Neuronal stem cell (in vitro differentiated cells): Measurements from ENCODE around the gene RNF166.
A peak's percentile ranks its signal among the peaks of the same experiment; 100 is the strongest.

ENCODE experiments used
- DNase-seq: peaks from one replicate; pipeline ENCODE4 v3.0.0-alpha.2; 2013; ENCODE audit warnings: low spot score
- H2AFZ ChIP-seq: one replicate; pipeline ENCODE4 v1.6.1; 2013; ENCODE audit warnings: mild to moderate bottlenecking, low read length, inconsistent platforms
- H2AK5ac ChIP-seq: 2 replicates; pipeline ENCODE4 v1.6.1; 2013; ENCODE audit warnings: low read depth, mild to moderate bottlenecking, inconsistent platforms, low read length, moderate library complexity, mixed read lengths
- H2BK120ac ChIP-seq: 2 replicates; pipeline ENCODE4 v1.6.1; 2013; ENCODE audit warnings: low read depth, mild to moderate bottlenecking, inconsistent platforms, low read length, moderate library complexity, mixed read lengths
- H2BK12ac ChIP-seq: one replicate; pipeline ENCODE4 v1.6.1; 2013; ENCODE audit warnings: low read length, inconsistent platforms
- H2BK15ac ChIP-seq: 2 replicates; pipeline ENCODE4 v1.6.1; 2013; ENCODE audit warnings: mild to moderate bottlenecking, low read length, inconsistent platforms, mixed read lengths
- H2BK5ac ChIP-seq: one replicate; pipeline ENCODE4 v1.6.1; 2013; ENCODE audit warnings: inconsistent platforms, mild to moderate bottlenecking, low read length, moderate library complexity
- H3K14ac ChIP-seq: one replicate; pipeline ENCODE4 v1.6.1; 2013; ENCODE audit warnings: low read length, inconsistent platforms
- H3K18ac ChIP-seq: 2 replicates; pipeline ENCODE4 v1.6.1; 2013; ENCODE audit warnings: low read length, inconsistent platforms
- H3K23ac ChIP-seq: 2 replicates; pipeline ENCODE4 v1.6.1; 2013; ENCODE audit warnings: low read depth, mild to moderate bottlenecking, mixed read lengths, low read length, inconsistent platforms; ENCODE audit not compliant: poor library complexity
- H3K27ac ChIP-seq: replicated peaks from 3 replicates; pipeline ENCODE4 v1.5.1; 2013; ENCODE audit warnings: low read length, inconsistent platforms
- H3K27me3 ChIP-seq, 3 experiments: 2 replicates each; pipeline ENCODE4 v1.6.1; 2013; ENCODE audit warnings: low read length in 3 of 3, mild to moderate bottlenecking in 2 of 3, inconsistent platforms in 1 of 3, low read depth in 1 of 3, mixed read lengths in 1 of 3, moderate library complexity in 1 of 3; ENCODE audit not compliant: control insufficient read depth in 3 of 3, insufficient read depth in 3 of 3
- H3K36me3 ChIP-seq, 2 donors: replicated peaks in 1 of 2; 2 replicates each; pipeline ENCODE4 v1.6.1; 2013; ENCODE audit warnings: low read length in 2 of 2; ENCODE audit not compliant: control insufficient read depth in 2 of 2, insufficient read depth in 2 of 2
- H3K4ac ChIP-seq: 2 replicates; pipeline ENCODE4 v1.6.1; 2013; ENCODE audit warnings: inconsistent platforms, mild to moderate bottlenecking, low read length, moderate library complexity
- H3K4me1 ChIP-seq, 2 donors: 1 replicate in 1 of 2; 2 replicates in 1 of 2; pipeline ENCODE4 v1.6.1; 2013; ENCODE audit warnings: low read length in 2 of 2, low read depth in 1 of 2; ENCODE audit not compliant: control insufficient read depth in 2 of 2, insufficient read depth in 1 of 2
- H3K4me2 ChIP-seq: one replicate; pipeline ENCODE4 v1.6.1; 2013; ENCODE audit warnings: mild to moderate bottlenecking, low read length, inconsistent platforms; ENCODE audit not compliant: insufficient read depth, poor library complexity, severe bottlenecking
- H3K4me3 ChIP-seq, 2 donors: 2 replicates each; pipeline ENCODE4 v1.5.1; 2013; ENCODE audit warnings: low read length in 2 of 2, mild to moderate bottlenecking in 2 of 2, inconsistent platforms in 1 of 2, moderate library complexity in 1 of 2
- H3K79me1 ChIP-seq: one replicate; pipeline ENCODE4 v1.6.1; 2013; ENCODE audit warnings: low read depth, mild to moderate bottlenecking, inconsistent platforms, low read length, moderate library complexity
- H3K9ac ChIP-seq: one replicate; pipeline ENCODE4 v1.6.1; 2013; ENCODE audit warnings: mild to moderate bottlenecking, low read depth, low read length, inconsistent platforms; ENCODE audit not compliant: poor library complexity
- H3K9me3 ChIP-seq, 2 donors: replicated peaks in 1 of 2; 2 replicates each; pipeline versions ENCODE3 to v1.6.1; 2013; ENCODE audit warnings: low read length in 2 of 2, mild to moderate bottlenecking in 2 of 2, inconsistent platforms in 1 of 2, low read depth in 1 of 2, mixed read lengths in 1 of 2, moderate library complexity in 1 of 2; ENCODE audit not compliant: control insufficient read depth in 2 of 2, insufficient read depth in 1 of 2
- H4K8ac ChIP-seq: one replicate; pipeline ENCODE4 v1.6.1; 2013; ENCODE audit warnings: low read depth, mild to moderate bottlenecking, inconsistent platforms, low read length, moderate library complexity
- H4K91ac ChIP-seq: one replicate; pipeline ENCODE4 v1.6.1; 2013; ENCODE audit warnings: low read length, low read depth, mild to moderate bottlenecking, inconsistent platforms; ENCODE audit not compliant: poor library complexity
- WGBS, 2 donors: extraction: QIAGEN DNeasy Blood & Tissue Kit; methylation state at CpG; one replicate each; pipeline ENCODE4 v1.1.7; 2013; ENCODE audit warnings: missing lambda C conversion rate in 2 of 2, mixed read lengths in 1 of 2; ENCODE audit not compliant: insufficient read length in 2 of 2, insufficient replicate concordance in 1 of 2; ENCODE audit errors: extremely low coverage in 2 of 2; 5-methylcytosine and 5-hydroxymethylcytosine counted together

RNF166 gene

GRCh38 chr16:88688013-88688778, 18.0 kb downstream of the RNF166 start:
- no peak overlapping the region for H4K91ac ChIP-seq
- H3K4me2 ChIP-seq: no peak overlapping the region
- no CpG with 5 or more reads among the region's 28 CpGs for WGBS, 2 donors
- no peak overlapping the region for H4K8ac ChIP-seq
- peak overlapping the region; percentile 31 for H2BK120ac ChIP-seq
- peaks cover 6% of the 10 kb centered on the region for H3K79me1 ChIP-seq
- peak overlapping the region; percentile 5 for H2BK5ac ChIP-seq
- DNase-seq: no peak
- no peak overlapping the region for H2BK12ac ChIP-seq
- peaks cover 8 to 78% (median 35%) of the 10 kb centered on the region in 3 experiments for H3K27me3 ChIP-seq
- no peak overlapping the region for H3K4me3 ChIP-seq
- H2BK15ac ChIP-seq: no peak overlapping the region
- peaks cover 12 to 16% of the 10 kb centered on the region in 2 donors for H3K4me1 ChIP-seq
- no peaks in the 10 kb centered on the region for H3K36me3 ChIP-seq
- H3K4ac ChIP-seq: no peak overlapping the region
- no peak overlapping the region for H3K27ac ChIP-seq
- H3K18ac ChIP-seq: no peak overlapping the region
- peak overlapping the region; percentile 46 for H3K23ac ChIP-seq
- H2AK5ac ChIP-seq: peak overlapping the region; percentile 70
- no peaks in the 10 kb centered on the region for H3K9me3 ChIP-seq
- no peak overlapping the region for H3K9ac ChIP-seq
- no peak overlapping the region for H2AFZ ChIP-seq
- no peak overlapping the region for H3K14ac ChIP-seq

- peak overlapping the region; percentile 46 for H3K23ac ChIP-seq
- WGBS, 2 donors: no CpG with 5 or more reads among the region's 3 CpGs
- peak overlapping the region; percentile 12 for H2AK5ac ChIP-seq
- no peak overlapping the region for H2BK5ac ChIP-seq
- no peak overlapping the region for H3K4ac ChIP-seq
- no peak overlapping the region for H3K18ac ChIP-seq
- H2BK12ac ChIP-seq: no peak overlapping the region
- H4K8ac ChIP-seq: no peak overlapping the region
- no peak overlapping the region for H3K14ac ChIP-seq
- no peak overlapping the region for H3K4me3 ChIP-seq
- H3K27ac ChIP-seq: no peak overlapping the region
- H3K27me3 ChIP-seq: peaks cover 8 to 75% (median 35%) of the 10 kb centered on the region in 3 experiments
- peaks cover 12 to 16% of the 10 kb centered on the region in 2 donors for H3K4me1 ChIP-seq
- no peak overlapping the region for H3K4me2 ChIP-seq
- no peak for DNase-seq
- no peak overlapping the region for H2AFZ ChIP-seq
- H3K9me3 ChIP-seq: no peaks in the 10 kb centered on the region
- H2BK15ac ChIP-seq: no peak overlapping the region
- no peaks in the 10 kb centered on the region for H3K36me3 ChIP-seq
- no peak overlapping the region for H2BK120ac ChIP-seq
- H4K91ac ChIP-seq: no peak overlapping the region
- peaks cover 6% of the 10 kb centered on the region for H3K79me1 ChIP-seq
- H3K9ac ChIP-seq: no peak overlapping the region
Observed at GRCh38 chr16:88687676-88688012, 18.6 kb downstream of the RNF166 start.

DNA sequence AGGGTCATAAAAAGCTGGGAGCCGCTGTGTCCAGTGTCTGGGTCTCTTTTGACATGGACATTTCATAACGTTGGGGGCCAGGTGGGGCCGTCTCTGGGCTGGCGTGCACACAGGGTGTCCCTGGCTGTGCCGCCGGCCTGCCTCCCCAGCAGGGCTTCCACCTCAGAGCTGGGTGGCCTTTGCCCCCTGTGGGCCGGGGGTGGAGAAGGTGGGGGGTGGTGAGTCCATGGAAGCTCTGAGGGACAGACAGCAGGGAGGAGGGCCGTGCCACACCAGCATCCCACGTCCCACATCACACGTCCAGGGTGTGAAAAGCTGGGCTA, 19.0 kb downstream of the RNF166 start:
- no peak overlapping the region for H3K23ac ChIP-seq
- H3K9ac ChIP-seq: no peak overlapping the region
- no peak overlapping the region for H2BK12ac ChIP-seq
- H3K27me3 ChIP-seq: peaks cover 8 to 75% (median 35%) of the 10 kb centered on the region in 3 experiments
- H2BK120ac ChIP-seq: no peak overlapping the region
- H4K91ac ChIP-seq: no peak overlapping the region
- WGBS, 2 donors: no CpG with 5 or more reads among the region's 10 CpGs
- no peak for DNase-seq
- no peak overlapping the region for H3K4ac ChIP-seq
- no peak overlapping the region for H4K8ac ChIP-seq
- no peaks in the 10 kb centered on the region for H3K36me3 ChIP-seq
- H3K9me3 ChIP-seq: no peaks in the 10 kb centered on the region
- H2BK15ac ChIP-seq: no peak overlapping the region
- H3K4me2 ChIP-seq: no peak overlapping the region
- no peak overlapping the region for H3K4me3 ChIP-seq
- H3K4me1 ChIP-seq: peaks cover 12 to 16% of the 10 kb centered on the region in 2 donors
- H3K14ac ChIP-seq: no peak overlapping the region
- H2AK5ac ChIP-seq: no peak overlapping the region
- peaks cover 6% of the 10 kb centered on the region for H3K79me1 ChIP-seq
- no peak overlapping the region for H3K18ac ChIP-seq
- no peak overlapping the region for H2BK5ac ChIP-seq
- H3K27ac ChIP-seq: no peak overlapping the region
- H2AFZ ChIP-seq: no peak overlapping the region

- Histone ChIP-seq H3K27ac (no peak within 1 kb of the TSS), H3K4ac (peak within 1 kb of the TSS; percentile 76), H3K18ac (peak within 1 kb of the TSS; percentile 91), H3K4me3 (peak within 1 kb of the TSS; percentile 34 to 77), H2BK12ac (peak within 1 kb of the TSS; percentile 73), H2BK120ac (peak within 1 kb of the TSS; percentile 81), H3K27me3 (peaks cover 8 to 74% (median 35%) of the 10 kb centered on the region in 3 experiments), H2AK5ac (peak within 1 kb of the TSS; percentile 63), H3K4me1 (peaks cover 13 to 18% of the 10 kb centered on the region in 2 donors), H3K23ac (peak within 1 kb of the TSS; percentile 91), H3K14ac (peak within 1 kb of the TSS; percentile 71), H3K36me3 (no peaks in the 10 kb centered on the region), H3K9ac (peak within 1 kb of the TSS; percentile 44), H2AFZ (peak within 1 kb of the TSS; percentile 90), H4K8ac (peak within 1 kb of the TSS; percentile 96), H4K91ac (no peak within 1 kb of the TSS), H3K79me1 (peaks cover 6% of the 10 kb centered on the region), H3K4me2 (peak within 1 kb of the TSS; percentile 72), H2BK5ac (no peak within 1 kb of the TSS), H3K9me3 (no peaks in the 10 kb centered on the region), H2BK15ac (peak within 1 kb of the TSS; percentile 81)
- DNase-seq: peak; percentile 85
- no CpG with 5 or more reads among the region's 65 CpGs for WGBS, 2 donors
Observed at GRCh38 chr16:88686439-88687253, 19.6 kb downstream of the RNF166 start, which contains the start of gene SNAI3. SNAI3 (minus strand) TSS chr16:88686507; CDS start chr16:88686406, 101 bp downstream.
